LNCaP clone FGC (cell line): ENCODE measurements around the gene SH3BP2.
A peak's percentile ranks its signal among the peaks of the same experiment; 100 is the strongest.

Source experiments
- DNase-seq: peaks from one replicate; pipeline ENCODE4 v3.0.0-alpha.2; 2011; ENCODE audit warnings: low read depth
- H3K4me3 ChIP-seq: 2 replicates; pipeline ENCODE4 v1.5.1; 2011; ENCODE audit warnings: mild to moderate bottlenecking, low read depth, low read length, control low read depth
- TF ChIP-seq, protein P1 (sequence below): IDR thresholded peaks from 2 replicates; pipeline ENCODE4 v1.5.1; 2012; ENCODE audit warnings: mild to moderate bottlenecking; ENCODE audit not compliant: control insufficient read depth, insufficient read depth; ENCODE audit errors: extremely low read depth

SH3BP2 gene

GRCh38 chr4:2869659-2870058 lies 76.8 kb downstream of the SH3BP2 start:
- H3K4me3 ChIP-seq = no peak overlapping the region
- TF ChIP-seq, protein P1, sequence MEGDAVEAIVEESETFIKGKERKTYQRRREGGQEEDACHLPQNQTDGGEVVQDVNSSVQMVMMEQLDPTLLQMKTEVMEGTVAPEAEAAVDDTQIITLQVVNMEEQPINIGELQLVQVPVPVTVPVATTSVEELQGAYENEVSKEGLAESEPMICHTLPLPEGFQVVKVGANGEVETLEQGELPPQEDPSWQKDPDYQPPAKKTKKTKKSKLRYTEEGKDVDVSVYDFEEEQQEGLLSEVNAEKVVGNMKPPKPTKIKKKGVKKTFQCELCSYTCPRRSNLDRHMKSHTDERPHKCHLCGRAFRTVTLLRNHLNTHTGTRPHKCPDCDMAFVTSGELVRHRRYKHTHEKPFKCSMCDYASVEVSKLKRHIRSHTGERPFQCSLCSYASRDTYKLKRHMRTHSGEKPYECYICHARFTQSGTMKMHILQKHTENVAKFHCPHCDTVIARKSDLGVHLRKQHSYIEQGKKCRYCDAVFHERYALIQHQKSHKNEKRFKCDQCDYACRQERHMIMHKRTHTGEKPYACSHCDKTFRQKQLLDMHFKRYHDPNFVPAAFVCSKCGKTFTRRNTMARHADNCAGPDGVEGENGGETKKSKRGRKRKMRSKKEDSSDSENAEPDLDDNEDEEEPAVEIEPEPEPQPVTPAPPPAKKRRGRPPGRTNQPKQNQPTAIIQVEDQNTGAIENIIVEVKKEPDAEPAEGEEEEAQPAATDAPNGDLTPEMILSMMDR = no peak
- no peak for DNase-seq

GRCh38 chr4:2870082-2870481 lies 77.2 kb downstream of the SH3BP2 start:
- no peak for DNase-seq
- H3K4me3 ChIP-seq = no peak overlapping the region
- TF ChIP-seq, protein P1 = no peak

DNA sequence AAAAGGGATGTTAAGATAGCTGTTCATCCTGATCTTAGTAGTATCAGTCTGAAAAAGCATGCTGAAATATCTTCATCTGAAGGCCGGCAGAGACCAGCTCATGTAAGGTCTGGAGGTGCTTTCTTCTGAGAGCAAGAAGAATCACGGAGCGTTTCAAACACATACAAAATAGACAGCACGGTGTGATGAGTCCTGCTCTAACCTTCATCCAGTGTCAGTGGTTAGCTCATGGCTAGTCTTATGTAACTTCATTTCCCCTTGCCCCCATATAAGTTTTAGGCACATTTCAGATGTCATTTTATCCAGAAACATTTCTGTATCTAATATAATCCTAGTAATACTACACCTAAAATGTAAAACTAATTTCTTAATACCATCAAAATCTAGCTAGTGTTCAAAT lies 78.6 kb downstream of the SH3BP2 start:
- TF ChIP-seq, protein P1 = no peak
- DNase-seq = no peak
- no peak overlapping the region for H3K4me3 ChIP-seq

DNA sequence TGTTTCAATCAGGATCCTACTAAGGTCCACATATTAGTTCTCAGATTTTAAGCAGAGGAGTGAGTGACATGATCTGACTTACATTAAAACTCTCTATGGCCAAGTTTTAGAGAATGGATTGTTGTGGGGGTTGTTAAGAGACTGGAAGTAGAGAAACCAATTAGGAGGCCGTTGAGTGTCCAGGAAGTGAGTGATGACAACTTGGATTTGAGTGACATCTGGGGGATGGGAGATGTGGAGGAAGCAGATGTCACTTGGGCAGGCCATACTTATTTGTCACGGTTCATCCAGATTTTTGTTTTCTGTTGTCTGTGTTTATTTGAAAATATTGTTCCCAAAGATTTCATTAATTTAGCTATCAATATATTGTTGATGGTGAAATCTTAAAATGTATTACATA lies 79.0 kb downstream of the SH3BP2 start:
- no peak for DNase-seq

DNA sequence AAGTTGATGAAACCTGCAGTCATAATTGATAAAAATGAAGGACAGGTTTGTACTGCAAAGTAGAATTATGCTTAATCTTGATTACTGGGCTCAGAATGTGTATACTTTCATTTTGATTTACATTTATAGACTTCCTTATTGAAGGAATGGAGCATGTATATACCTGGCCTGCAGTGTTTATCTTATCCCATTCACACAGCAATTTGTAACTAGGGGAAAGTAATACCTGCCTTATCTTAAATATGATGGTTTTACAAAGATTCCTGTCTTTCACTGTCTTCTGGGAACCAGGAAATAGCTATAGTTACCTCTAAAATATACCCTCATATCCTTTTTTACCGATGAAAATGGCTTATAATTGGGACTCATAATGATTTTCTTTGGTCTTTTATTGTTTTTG lies 80.4 kb downstream of the SH3BP2 start:
- peak; percentile 19 for DNase-seq
- TF ChIP-seq, protein P1 = no peak
- H3K4me3 ChIP-seq = peak overlapping the region; percentile 16; the same call in 1 of the 2 replicates

More for the DNA sequence above, 79.0 kb downstream of the SH3BP2 start:
- TF ChIP-seq, protein P1 = no peak
- no peak overlapping the region for H3K4me3 ChIP-seq

- no peak overlapping the region for H3K4me3 ChIP-seq
- DNase-seq = no peak
- TF ChIP-seq, protein P1 = no peak
Measured at GRCh38 chr4:2874861-2875260, 82.0 kb downstream of the SH3BP2 start.

GRCh38 chr4:2875556-2875955 lies 82.7 kb downstream of the SH3BP2 start:
- TF ChIP-seq, protein P1 = no peak
- no peak overlapping the region for H3K4me3 ChIP-seq
- no peak for DNase-seq
